Kidney (tissue), 14 donors: ENCODE measurements around the gene SERINC5. TPM values are rescaled to one million over a fixed set of nuclear protein-coding genes. Genes with fewer than 3 reads are reported as not detected.

Source experiments
- DNase-seq, 5 donors: peaks; one replicate each; pipeline ENCODE4 v3.0.0-alpha.2; 2013 to 2020
- FAIRE-seq: peaks from 2 replicates; lab custom pipeline; 2012; peaks lifted over from hg19 to GRCh38; lab: Jason Lieb, UNC
- H3K27ac ChIP-seq, 2 donors: one replicate each; pipeline ENCODE4 v1.7.0; 2013; ENCODE audit warnings: low read depth in 2 of 2, low read length in 2 of 2, inconsistent platforms in 1 of 2
- H3K27me3 ChIP-seq: one replicate; pipeline ENCODE4 v1.7.1; 2013; ENCODE audit warnings: low read length, inconsistent platforms; ENCODE audit not compliant: control insufficient read depth, insufficient read depth
- H3K36me3 ChIP-seq, 3 donors: one replicate each; pipeline versions ENCODE4 v1.7.0 to v1.7.1; 2013; ENCODE audit warnings: low read length in 3 of 3, control low read depth in 1 of 3, inconsistent platforms in 1 of 3; ENCODE audit not compliant: insufficient read depth in 3 of 3, control insufficient read depth in 2 of 3
- H3K4me1 ChIP-seq, 3 donors: one replicate each; pipeline versions ENCODE4 v1.7.0 to v1.7.1; 2013; ENCODE audit warnings: low read length in 3 of 3, inconsistent platforms in 1 of 3, low read depth in 1 of 3; ENCODE audit not compliant: control insufficient read depth in 2 of 3, insufficient read depth in 2 of 3
- H3K4me3 ChIP-seq, 3 donors: one replicate each; pipeline versions ENCODE4 v1.7.0 to v1.8.1; 2013; ENCODE audit warnings: low read length in 3 of 3, control low read depth in 1 of 3, inconsistent platforms in 1 of 3
- H3K9ac ChIP-seq, 3 donors: one replicate each; pipeline versions ENCODE4 v1.7.0 to v1.7.1; 2013; ENCODE audit warnings: low read length in 3 of 3, control low read depth in 1 of 3, inconsistent platforms in 1 of 3
- H3K9me3 ChIP-seq, 3 donors: one replicate each; pipeline versions ENCODE4 v1.7.0 to v1.7.1; 2013; ENCODE audit warnings: low read length in 3 of 3, control low read depth in 1 of 3, inconsistent platforms in 1 of 3; ENCODE audit not compliant: control insufficient read depth in 2 of 3, insufficient read depth in 1 of 3
- CTCF ChIP-seq: IDR thresholded peaks from 3 replicates; pipeline ENCODE4 v1.5.1; 2012; ENCODE audit warnings: mild to moderate bottlenecking, moderate library complexity, borderline replicate concordance; ENCODE audit not compliant: insufficient read depth; ENCODE audit errors: extremely low read depth
- intact Hi-C: fragments of 100-400 bp; cut with DNase I; formaldehyde crosslinking; loops from one replicate; pipeline ENCODE4 v1.11.1; 2022
- polyA plus RNA-seq: library from polyadenylated mRNA; stranded (reverse); fragments of 350-450 nt; fragmentation: Illumina TruSeq; extraction: RNeasy Lipid Tissue Mini Kit (QIAGEN cat#74804); gene quantifications from one replicate; pipeline ENCODE4 v1.2.3, GENCODE V29; 2014; ENCODE audit warnings: low read depth, low replicate concordance; ENCODE audit not compliant: insufficient read depth
- total RNA-seq: library from RNA; stranded (reverse); fragmentation: NEBNext Ultra II Directional; extraction: Animal tissue kit (Norgen Biotek cat#: 25700); gene quantifications from one replicate; pipeline ENCODE4 v1.2.1, GENCODE V29; 2021
- donor health status: control.
- donor health status: control.
- donor health status: control.
- donor health status: control.
- donor health status: control.
- donor health status: DM: yes; HTN: yes; CAD: no.
- donor health status: Normal renal cell carcinoma (clear cell type).

Gene SERINC5
- total and polyA plus RNA-seq, 2 donors from 2014 or later = 3.9 to 23.8 TPM

- DNase-seq = no peak
- peaks cover 0 to 4% (median 2%) of the 10 kb centered on the region in 3 donors for H3K4me1 ChIP-seq
- no peak overlapping the region for H3K4me3 ChIP-seq
- H3K27me3 ChIP-seq = no peaks in the 10 kb centered on the region
- no peak overlapping the region for H3K27ac ChIP-seq
- TF ChIP-seq CTCF = no peak
- intact Hi-C loops = no loop called here
- FAIRE-seq = no peak
- no peaks in the 10 kb centered on the region for H3K36me3 ChIP-seq
- H3K9ac ChIP-seq = no peak overlapping the region
- H3K9me3 ChIP-seq = no peaks in the 10 kb centered on the region
Measured at GRCh38 chr5:80225189-80225933, 30.5 kb downstream of the SERINC5 start.

GRCh38 chr5:80223561-80223960 is 32.3 kb downstream of the SERINC5 start:
- FAIRE-seq = no peak

GRCh38 chr5:80220245-80220897 is 35.5 kb downstream of the SERINC5 start:
- no peak for TF ChIP-seq CTCF
- Histone ChIP-seq H3K27ac (no peak overlapping the region), H3K36me3 (no peaks in the 10 kb centered on the region), H3K9ac (no peak overlapping the region), H3K4me3 (no peak overlapping the region), H3K27me3 (no peaks in the 10 kb centered on the region), H3K4me1 (no peaks in the 10 kb centered on the region), H3K9me3 (no peaks in the 10 kb centered on the region)
- FAIRE-seq = no peak
- no peak for DNase-seq
- intact Hi-C loops = no loop called here

More at GRCh38 chr5:80223561-80223960, 32.3 kb downstream of the SERINC5 start:
- no peaks in the 10 kb centered on the region for H3K9me3 ChIP-seq
- H3K4me3 ChIP-seq = no peak overlapping the region
- H3K27me3 ChIP-seq = no peaks in the 10 kb centered on the region
- H3K4me1 ChIP-seq = no peaks in the 10 kb centered on the region
- no peak for DNase-seq
- TF ChIP-seq CTCF = no peak
- no peak overlapping the region for H3K9ac ChIP-seq
- no peak overlapping the region for H3K27ac ChIP-seq
- intact Hi-C loops = no loop called here
- no peaks in the 10 kb centered on the region for H3K36me3 ChIP-seq
